Nucleus accumbens (tissue), 56 donors: ENCODE data around the gene RNLS.
"Not testable (repeated sequence)": the region's sequence is repeated elsewhere in the genome, so short reads cannot be mapped to it uniquely, and the experiment has no call there.

Experiments used
- DNase-seq, 56 donors: peaks; one replicate each; lab custom pipeline; 2025; lab: John Stamatoyannopoulos, UW

RNLS gene

GRCh38 chr10:88315755-88316154, 267.4 kb downstream of the RNLS start:
- no peak for DNase-seq

- no peak for DNase-seq
Measured at GRCh38 chr10:88314362-88314761, 268.8 kb downstream of the RNLS start.

- no peak for DNase-seq
Measured at GRCh38 chr10:88313878-88314277, 269.2 kb downstream of the RNLS start.

GRCh38 chr10:88312855-88313254, 270.3 kb downstream of the RNLS start:
- DNase-seq = no peak

- no peak for DNase-seq
Measured at GRCh38 chr10:88311264-88311663, 271.9 kb downstream of the RNLS start.

- no peak for DNase-seq
Measured at GRCh38 chr10:88309365-88309764, 273.8 kb downstream of the RNLS start.

- not testable (repeated sequence) for DNase-seq
Measured at GRCh38 chr10:88308361-88308760, 274.8 kb downstream of the RNLS start.

- DNase-seq = no peak
Measured at GRCh38 chr10:88299787-88300186, 283.3 kb downstream of the RNLS start.

GRCh38 chr10:88297103-88297502, 286.0 kb downstream of the RNLS start:
- DNase-seq = no peak

GRCh38 chr10:88293651-88294230, 289.4 kb downstream of the RNLS start:
- no peak for DNase-seq

GRCh38 chr10:88293073-88293472, 290.0 kb downstream of the RNLS start:
- DNase-seq = no peak

GRCh38 chr10:88292185-88292514, 291.0 kb downstream of the RNLS start:
- no peak for DNase-seq

- no peak for DNase-seq
Measured at GRCh38 chr10:88291289-88292184, 291.6 kb downstream of the RNLS start.

- no peak for DNase-seq
Measured at GRCh38 chr10:88289342-88289741, 293.8 kb downstream of the RNLS start.

GRCh38 chr10:88288320-88289059, 294.6 kb downstream of the RNLS start:
- DNase-seq = no peak

GRCh38 chr10:88286030-88286429, 297.1 kb downstream of the RNLS start:
- DNase-seq = no peak

GRCh38 chr10:88281592-88282347, 301.3 kb downstream of the RNLS start:
- DNase-seq = no peak

GRCh38 chr10:88280518-88280917, 302.6 kb downstream of the RNLS start:
- DNase-seq = no peak

- no peak for DNase-seq
Measured at GRCh38 chr10:88278912-88279311, 304.2 kb downstream of the RNLS start.

GRCh38 chr10:88276945-88277344, 306.2 kb downstream of the RNLS start:
- not testable (repeated sequence) for DNase-seq

- no peak for DNase-seq
Measured at GRCh38 chr10:88274286-88274685, 308.8 kb downstream of the RNLS start.
